K562 (cell line): Measurements from ENCODE around the gene CASP5. TPM values are rescaled to one million over a fixed set of nuclear protein-coding genes. Genes with fewer than 3 reads are reported as not detected.

Experiments used
- ATAC-seq: fragments of 200-7000 bp; cut with Tn5 transposase; 3 replicates; pipeline ENCODE4 v1.9.1; 2020; ENCODE audit warnings: moderate library complexity
- BruUV-seq: library from RNA; stranded (reverse); fragments of 400-500 nt; replicated peaks from 2 replicates; lab custom pipeline; 2021; lab: Mats Ljungman, UMichigan
- CTCF ChIA-PET: fragments of 300-600 bp; formaldehyde crosslinking; extraction: SDS; loops from one replicate; lab custom pipeline; 2021; ENCODE audit warnings: low intra/inter-chr PET ratio; lab: Yijun Ruan, JAX
- POLR2A ChIA-PET: fragments of 300-600, 350-650 bp; sonication (Branson Sonifier 250); formaldehyde crosslinking; extraction: SDS; loops from one replicate; lab custom pipeline; 2021; ENCODE audit warnings: antibody characterized with exemption, inconsistent platforms; lab: Yijun Ruan, JAX
- DNase-seq, 4 experiments: peaks; one replicate each; pipeline versions ENCODE4 v3.0.0 to v3.0.0-alpha.2; 2011 to 2018; ENCODE audit warnings: low spot score in 3 of 4, mixed read lengths in 3 of 4; ENCODE audit errors: extremely low read depth in 1 of 4
- FAIRE-seq: peaks from 2 replicates; lab custom pipeline; 2011; peaks lifted over from hg19 to GRCh38; lab: Jason Lieb, UNC
- H2AFZ ChIP-seq: 2 replicates; pipeline ENCODE4 v1.6.0; 2011; ENCODE audit warnings: low read depth, low read length, control low read depth, inconsistent platforms
- H3K27ac ChIP-seq: fragments of 200-600 bp; 3 replicates; pipeline ENCODE4 v1.8.0; 2011; ENCODE audit warnings: low read depth, mild to moderate bottlenecking, control low read depth, inconsistent platforms, low read length, moderate library complexity, mixed read lengths; ENCODE audit errors: extremely low read depth
- H3K27me3 ChIP-seq, 2 experiments: fragments of 300-600 bp in 1 of 2; 2 replicates in 1 of 2; 3 replicates in 1 of 2; pipeline versions ENCODE4 v1.6.0 to v1.8.0; 2011; ENCODE audit warnings: inconsistent platforms in 2 of 2, low read length in 2 of 2, mild to moderate bottlenecking in 1 of 2, mixed read lengths in 1 of 2, moderate library complexity in 1 of 2; ENCODE audit not compliant: control insufficient read depth in 2 of 2, insufficient read depth in 2 of 2
- H3K36me3 ChIP-seq: fragments of 300-600 bp; 3 replicates; pipeline ENCODE4 v1.8.0; 2011; ENCODE audit warnings: mild to moderate bottlenecking, low read length, inconsistent platforms; ENCODE audit not compliant: control insufficient read depth, insufficient read depth
- H3K4me1 ChIP-seq, 2 experiments: fragments of 200-600 bp in 1 of 2; replicated peaks in 1 of 2; 2 replicates in 1 of 2; 3 replicates in 1 of 2; pipeline versions ENCODE4 v1.5.1 to v1.8.0; 2011; ENCODE audit warnings: inconsistent platforms in 2 of 2, low read length in 2 of 2, mild to moderate bottlenecking in 1 of 2, mixed read lengths in 1 of 2, moderate library complexity in 1 of 2; ENCODE audit not compliant: control insufficient read depth in 2 of 2, insufficient read depth in 2 of 2
- H3K4me2 ChIP-seq: 2 replicates; pipeline ENCODE4 v1.6.1; 2011; ENCODE audit warnings: low read length, control low read depth, inconsistent platforms, mixed read lengths; ENCODE audit not compliant: insufficient read depth
- H3K4me3 ChIP-seq: fragments of 200-600 bp; sonication (generic), shearing (Covaris generic); 2 replicates; pipeline ENCODE4 v1.5.1; 2016; ENCODE audit warnings: control low read depth, inconsistent platforms
- H3K79me2 ChIP-seq: fragments of 200-600 bp; 3 replicates; pipeline ENCODE4 v1.8.0; 2011; ENCODE audit warnings: low read length, inconsistent platforms; ENCODE audit not compliant: control insufficient read depth, insufficient read depth
- H3K9ac ChIP-seq, 2 experiments: 2 replicates each; pipeline versions ENCODE4 v1.6.0 to v1.6.1; 2011; ENCODE audit warnings: low read depth in 2 of 2, low read length in 2 of 2, control low read depth in 1 of 2, inconsistent platforms in 1 of 2, mild to moderate bottlenecking in 1 of 2, mixed read lengths in 1 of 2; ENCODE audit not compliant: insufficient read depth in 1 of 2
- H3K9me1 ChIP-seq: one replicate; pipeline ENCODE4 v1.6.0; 2011; ENCODE audit warnings: inconsistent platforms, mild to moderate bottlenecking, low read length, moderate library complexity; ENCODE audit not compliant: control insufficient read depth, insufficient read depth
- H3K9me3 ChIP-seq: replicated peaks from 2 replicates; pipeline ENCODE4 v1.5.1; 2011; ENCODE audit warnings: low read depth, low read length, inconsistent platforms; ENCODE audit not compliant: control insufficient read depth, insufficient read depth
- H4K20me1 ChIP-seq: replicated peaks from 2 replicates; pipeline ENCODE4 v1.6.1; 2011; ENCODE audit warnings: low read length, inconsistent platforms, mixed read lengths; ENCODE audit not compliant: control insufficient read depth, insufficient read depth
- RAD21 ChIP-seq, 2 experiments: fragments of 250-450 bp in 1 of 2; fragments of 450-650 bp in 1 of 2; sonication (Bioruptor Pico) in 1 of 2; formaldehyde crosslinking in 1 of 2; IDR thresholded peaks in 1 of 2; conservative IDR thresholded peaks in 1 of 2; 2 replicates each; pipeline versions ENCODE4 v1.4.0 to v1.8.0; 2020 to 2022; ENCODE audit warnings: mild to moderate bottlenecking in 2 of 2, moderate library complexity in 1 of 2
- TAF1 ChIP-seq: IDR thresholded peaks from 2 replicates; pipeline ENCODE4 v1.6.1; 2011; ENCODE audit warnings: mild to moderate bottlenecking, low read length, moderate library complexity; ENCODE audit not compliant: insufficient read depth, control insufficient read depth, severe bottlenecking; ENCODE audit errors: extremely low read depth
- WGBS: fragments of 100-300 bp; shearing (Covaris generic); methylation state at CpG from one replicate; pipeline ENCODE4 v1.1.6; 2016; ENCODE audit warnings: low coverage, mixed read lengths; ENCODE audit not compliant: insufficient coverage; ENCODE audit errors: missing lambda C conversion rate; 5-methylcytosine and 5-hydroxymethylcytosine counted together
- in situ Hi-C: fragments of 300-500 bp; cut with MboI; formaldehyde crosslinking; loops from 4 replicates; pipeline ENCODE4 v1.15.0; 2018; ENCODE audit warnings: inconsistent platforms, mixed read lengths
- intact Hi-C: fragments of 100-400 bp; cut with micrococcal nuclease; formaldehyde crosslinking; loops from 2 replicates; pipeline ENCODE4 v1.14.2; 2022
- polyA plus RNA-seq, 8 experiments: library from polyadenylated mRNA; depleted of rRNA in 4 of 8; stranded (reverse) in 5 of 8; unstranded in 3 of 8; fragments of >200 nt; fragmentation: Nextera tagmentation in 2 of 8; fragmentation: Illumina TruSeq in 1 of 8; extraction: Ambion mirVana in 2 of 8; extraction: Trizol in 1 of 8; gene quantifications; 2 replicates each; pipeline versions ENCODE4 v1.2.1 to v1.2.3, GENCODE V29; 2011 to 2014; ENCODE audit warnings: inconsistent platforms in 1 of 8, missing spikeins in 1 of 8
- total RNA-seq, 7 experiments: library from RNA; depleted of rRNA in 6 of 7; stranded (reverse); fragments of >200 nt in 6 of 7; fragmentation: Illumina TruSeq in 2 of 7; extraction: Trizol in 2 of 7; gene quantifications; 2 replicates each; pipeline versions ENCODE4 v1.2.1 to v1.2.3, GENCODE V29; 2011 to 2021; ENCODE audit warnings: low replicate concordance in 1 of 7
- TF ChIP-seq, protein P1 (sequence below): fragments of 250-450 bp; sonication (Bioruptor Pico); IDR thresholded peaks from 2 replicates; pipeline ENCODE4 v1.5.0; 2020; ENCODE audit warnings: mild to moderate bottlenecking
- TF ChIP-seq, protein P2 (sequence below): fragments of 250-450 bp; sonication (Bioruptor Pico); IDR thresholded peaks from 2 replicates; pipeline ENCODE4 v1.8.0; 2022; ENCODE audit warnings: inconsistent platforms, mild to moderate bottlenecking, moderate library complexity, borderline replicate concordance
- TF ChIP-seq, protein P3 (sequence below): sonication (generic); formaldehyde crosslinking; IDR thresholded peaks from 2 replicates; pipeline ENCODE4 v1.8.0; 2022; ENCODE audit warnings: mild to moderate bottlenecking, missing genetic modification reagents

The CASP5 gene
- total and polyA plus RNA-seq, 9 of the 15 experiments (the other 6 are each of a cell fraction or from before 2014, with no cell fraction given), result not detected

DNA sequence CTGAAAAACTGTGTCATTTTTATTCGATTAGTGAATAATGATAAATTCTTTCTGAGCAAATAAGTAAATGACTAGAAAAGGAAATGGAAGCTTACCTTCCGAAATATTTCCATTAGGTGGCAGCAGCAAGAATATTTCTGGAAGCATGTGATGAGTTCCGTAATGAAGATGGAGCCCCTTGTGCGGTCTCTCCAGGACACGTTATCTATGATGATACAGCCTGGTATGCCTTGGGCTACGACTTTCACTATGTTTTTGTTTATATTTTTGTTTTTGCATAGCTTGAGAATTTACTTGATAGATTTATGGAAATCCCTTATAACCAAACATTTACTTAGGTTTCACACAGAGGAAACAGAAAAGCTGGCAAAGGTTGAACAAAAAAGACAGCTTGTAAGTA lies 25.7 kb downstream of the CASP5 start:
- TF ChIP-seq, protein P1, sequence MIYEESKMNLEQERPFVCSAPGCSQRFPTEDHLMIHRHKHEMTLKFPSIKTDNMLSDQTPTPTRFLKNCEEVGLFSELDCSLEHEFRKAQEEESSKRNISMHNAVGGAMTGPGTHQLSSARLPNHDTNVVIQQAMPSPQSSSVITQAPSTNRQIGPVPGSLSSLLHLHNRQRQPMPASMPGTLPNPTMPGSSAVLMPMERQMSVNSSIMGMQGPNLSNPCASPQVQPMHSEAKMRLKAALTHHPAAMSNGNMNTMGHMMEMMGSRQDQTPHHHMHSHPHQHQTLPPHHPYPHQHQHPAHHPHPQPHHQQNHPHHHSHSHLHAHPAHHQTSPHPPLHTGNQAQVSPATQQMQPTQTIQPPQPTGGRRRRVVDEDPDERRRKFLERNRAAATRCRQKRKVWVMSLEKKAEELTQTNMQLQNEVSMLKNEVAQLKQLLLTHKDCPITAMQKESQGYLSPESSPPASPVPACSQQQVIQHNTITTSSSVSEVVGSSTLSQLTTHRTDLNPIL (CRISPR knock-in tag), result no peak
- 0 out of 4 replicates have a peak, but pooled peaks of 1 of the 2 experiments have one; percentile 21 for TF ChIP-seq RAD21 (CRISPR knock-in tag; conservative IDR thresholded peaks at IDR 0.05 in 1 of 2, IDR thresholded peaks at IDR 0.05 in 1 of 2)
- TF ChIP-seq, all 486 proteins: peak for 1
- Histone ChIP-seq H3K27me3 (no peaks in the 10 kb centered on the region), H3K9ac (no peak overlapping the region), H3K79me2 (no peaks in the 10 kb centered on the region), H3K4me1 (no peaks in the 10 kb centered on the region), H3K36me3 (no peaks in the 10 kb centered on the region), H3K27ac (no peak overlapping the region), H3K9me1 (no peaks in the 10 kb centered on the region), H3K4me2 (no peak overlapping the region), H3K9me3 (no peaks in the 10 kb centered on the region), H3K4me3 (no peak overlapping the region), H4K20me1 (no peaks in the 10 kb centered on the region), H2AFZ (no peak overlapping the region)
- FAIRE-seq (no peak), DNase-seq (no peak), ATAC-seq (no peak)
- POLR2A ChIA-PET, result no interaction called here
- BruUV-seq, result no TSS peak
- in situ Hi-C loops, result no loop called here
- CTCF ChIA-PET, result no interaction called here
- under 1% methylated on average over 6 of the region's 6 CpGs for WGBS
- intact Hi-C loops, result no loop called here

DNA sequence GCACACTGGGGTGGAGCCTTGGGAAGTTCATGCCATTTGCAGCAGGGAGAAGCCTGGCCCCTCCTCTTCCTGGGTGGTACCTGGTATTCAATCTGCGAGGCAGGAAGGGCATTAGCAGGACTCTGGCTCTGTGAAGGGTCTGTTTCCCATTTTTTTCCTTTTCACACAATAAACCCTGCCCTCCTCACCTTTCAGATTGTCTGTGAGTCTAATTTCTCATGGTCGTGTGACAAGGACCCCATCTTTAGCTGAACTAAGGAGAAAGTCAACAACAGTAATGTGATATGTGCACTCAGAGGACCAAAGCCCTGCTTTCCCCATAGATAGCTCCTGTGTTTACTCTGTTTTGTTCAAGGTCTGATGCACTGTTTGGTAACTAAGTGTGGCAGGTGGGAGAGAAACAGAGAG lies 28.0 kb downstream of the CASP5 start:
- intact Hi-C loops, result no loop called here
- no peaks in the 10 kb centered on the region for H3K9me3 ChIP-seq
- ATAC-seq (no peak), DNase-seq (no peak), FAIRE-seq (no peak)
- no peak overlapping the region for H3K9ac ChIP-seq
- TF ChIP-seq, protein P2, sequence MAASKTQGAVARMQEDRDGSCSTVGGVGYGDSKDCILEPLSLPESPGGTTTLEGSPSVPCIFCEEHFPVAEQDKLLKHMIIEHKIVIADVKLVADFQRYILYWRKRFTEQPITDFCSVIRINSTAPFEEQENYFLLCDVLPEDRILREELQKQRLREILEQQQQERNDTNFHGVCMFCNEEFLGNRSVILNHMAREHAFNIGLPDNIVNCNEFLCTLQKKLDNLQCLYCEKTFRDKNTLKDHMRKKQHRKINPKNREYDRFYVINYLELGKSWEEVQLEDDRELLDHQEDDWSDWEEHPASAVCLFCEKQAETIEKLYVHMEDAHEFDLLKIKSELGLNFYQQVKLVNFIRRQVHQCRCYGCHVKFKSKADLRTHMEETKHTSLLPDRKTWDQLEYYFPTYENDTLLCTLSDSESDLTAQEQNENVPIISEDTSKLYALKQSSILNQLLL, result no peak
- TF ChIP-seq, protein P3, sequence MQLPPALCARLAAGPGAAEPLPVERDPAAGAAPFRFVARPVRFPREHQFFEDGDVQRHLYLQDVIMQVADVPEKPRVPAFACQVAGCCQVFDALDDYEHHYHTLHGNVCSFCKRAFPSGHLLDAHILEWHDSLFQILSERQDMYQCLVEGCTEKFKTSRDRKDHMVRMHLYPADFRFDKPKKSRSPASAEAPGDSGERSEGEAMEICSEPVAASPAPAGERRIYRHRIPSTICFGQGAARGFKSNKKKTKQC, result no peak
- TF ChIP-seq TAF1, result no peak
- WGBS, result 0% methylated on average over 2 of the region's 2 CpGs
- in situ Hi-C loops, result no loop called here
- no peak overlapping the region for H3K4me3 ChIP-seq
- ChIA-PET CTCF (no interaction called here), POLR2A (no interaction called here)
- no peaks in the 10 kb centered on the region for H3K36me3 ChIP-seq
- no TSS peak for BruUV-seq
- H3K27me3 ChIP-seq, result no peaks in the 10 kb centered on the region
- no peak overlapping the region for H2AFZ ChIP-seq
- H4K20me1 ChIP-seq, result no peaks in the 10 kb centered on the region
- no peaks in the 10 kb centered on the region for H3K9me1 ChIP-seq
- no peak overlapping the region for H3K4me2 ChIP-seq
- H3K4me1 ChIP-seq, result no peaks in the 10 kb centered on the region
- H3K79me2 ChIP-seq, result no peaks in the 10 kb centered on the region
- no peak overlapping the region for H3K27ac ChIP-seq
